HCT116 (cell line): ENCODE results near the gene ATPAF1. TPM values are rescaled to one million over a fixed set of nuclear protein-coding genes. Genes with fewer than 3 reads are reported as not detected.

Source experiments
- ATAC-seq: fragments of 200-7000 bp; cut with Tn5 transposase; 2 replicates; pipeline ENCODE4 v1.9.1; 2020; ENCODE audit warnings: mild to moderate bottlenecking, moderate library complexity
- BruUV-seq: library from RNA; stranded (reverse); fragments of 400-500 nt; replicated peaks from 2 replicates; lab custom pipeline; 2021; lab: Mats Ljungman, UMichigan
- CTCF ChIA-PET: fragments of 300-600 bp; sonication (Branson Sonifier 250); formaldehyde crosslinking; loops from one replicate; lab custom pipeline; 2021; ENCODE audit warnings: antibody characterized with exemption; lab: Charles Lee
- POLR2A ChIA-PET: fragments of 300-600, 350-600 bp; sonication (Branson Sonifier 250); formaldehyde crosslinking; loops from one replicate; lab custom pipeline; 2021; ENCODE audit warnings: antibody characterized with exemption; lab: Charles Lee
- RAD21 ChIA-PET, 2 experiments: fragments of 300-600 bp; sonication (Branson Sonifier 250); formaldehyde crosslinking; loops; one replicate each; lab custom pipeline; 2023; ENCODE audit warnings: low total read pairs in 2 of 2; ENCODE audit not compliant: uncharacterized antibody in 2 of 2, unreplicated experiment in 2 of 2, low non-redundant PET in 1 of 2; lab: Charles Lee
- DNase-seq: peaks from one replicate; pipeline ENCODE4 v3.0.0-alpha.2; 2010; ENCODE audit warnings: low read depth, low spot score
- H2AFZ ChIP-seq: fragments of 200-600 bp; shearing (Covaris generic), sonication (generic); 2 replicates; pipeline ENCODE4 v1.6.1; 2017; ENCODE audit warnings: low read depth, mixed run types, mixed read lengths, antibody characterized with exemption, low read length; ENCODE audit not compliant: poor library complexity, severe bottlenecking
- H3K27ac ChIP-seq: 2 replicates; pipeline ENCODE4 v1.5.1; 2012; ENCODE audit warnings: low read depth, low read length
- H3K27me3 ChIP-seq: fragments of 200-600 bp; sonication (generic); 2 replicates; pipeline ENCODE4 v1.6.1; 2016; ENCODE audit warnings: mixed run types, low read length, mixed read lengths; ENCODE audit not compliant: insufficient read depth
- H3K36me3 ChIP-seq, 2 experiments: fragments of 200-500 bp in 1 of 2; fragments of 200-600 bp in 1 of 2; sonication (Bioruptor generic) in 1 of 2; sonication (generic) in 1 of 2; 2 replicates each; pipeline versions ENCODE4 v1.5.1 to v1.6.1; 2014 to 2016; ENCODE audit warnings: low read length in 2 of 2, inconsistent platforms in 1 of 2, mixed read lengths in 1 of 2, mixed run types in 1 of 2; ENCODE audit not compliant: insufficient read depth in 2 of 2, control insufficient read depth in 1 of 2
- H3K4me1 ChIP-seq, 2 experiments: fragments of 200-600 bp in 1 of 2; sonication (generic) in 1 of 2; 2 replicates each; pipeline versions ENCODE4 v1.5.1 to v1.6.1; 2012 to 2017; ENCODE audit warnings: low read length in 2 of 2, inconsistent platforms in 1 of 2, mild to moderate bottlenecking in 1 of 2, mixed read lengths in 1 of 2, mixed run types in 1 of 2, moderate library complexity in 1 of 2; ENCODE audit not compliant: insufficient read depth in 2 of 2, control insufficient read depth in 1 of 2
- H3K4me2 ChIP-seq: fragments of 200-600 bp; sonication (generic); 2 replicates; pipeline ENCODE4 v1.6.1; 2017; ENCODE audit warnings: mixed run types, low read length, mixed read lengths
- H3K4me3 ChIP-seq, 2 experiments: fragments of 200-600 bp in 1 of 2; sonication (generic) in 1 of 2; replicated peaks in 1 of 2; 2 replicates each; pipeline ENCODE4 v1.5.1; 2011 to 2016; ENCODE audit warnings: low read length in 2 of 2, control low read depth in 1 of 2, low read depth in 1 of 2, mild to moderate bottlenecking in 1 of 2, mixed read lengths in 1 of 2, mixed run types in 1 of 2
- H3K79me2 ChIP-seq: fragments of 200-600 bp; sonication (generic); 2 replicates; pipeline ENCODE4 v1.6.1; 2017; ENCODE audit warnings: mild to moderate bottlenecking, mixed run types, low read length, moderate library complexity, mixed read lengths; ENCODE audit not compliant: insufficient read depth
- H3K9ac ChIP-seq: fragments of 200-600 bp; sonication (generic); 2 replicates; pipeline ENCODE4 v1.6.1; 2016; ENCODE audit warnings: low read length, mixed read lengths
- H3K9me2 ChIP-seq: fragments of 200-600 bp; sonication (generic), shearing (Covaris generic); 2 replicates; pipeline ENCODE4 v1.6.1; 2017; ENCODE audit warnings: mixed run types, mild to moderate bottlenecking, moderate library complexity; ENCODE audit not compliant: insufficient read depth
- H3K9me3 ChIP-seq, 2 experiments: fragments of 200-500 bp in 1 of 2; fragments of 200-600 bp in 1 of 2; sonication (Bioruptor generic) in 1 of 2; sonication (generic) in 1 of 2; 2 replicates each; pipeline ENCODE4 v1.6.1; 2014 to 2017; ENCODE audit warnings: low read length in 2 of 2, mixed read lengths in 2 of 2, inconsistent platforms in 1 of 2, low read depth in 1 of 2, mild to moderate bottlenecking in 1 of 2, mixed run types in 1 of 2, moderate library complexity in 1 of 2; ENCODE audit not compliant: control insufficient read depth in 1 of 2, insufficient read depth in 1 of 2
- H4K20me1 ChIP-seq: fragments of 200-600 bp; sonication (generic), shearing (Covaris generic); 2 replicates; pipeline ENCODE4 v1.6.1; 2017; ENCODE audit warnings: mixed run types, mild to moderate bottlenecking, moderate library complexity; ENCODE audit not compliant: insufficient read depth
- ATF3 ChIP-seq: IDR thresholded peaks from 2 replicates; pipeline ENCODE4 v1.6.1; 2012
- CEBPB ChIP-seq: IDR thresholded peaks from 2 replicates; pipeline ENCODE4 v1.6.1; 2012; ENCODE audit warnings: low read depth
- CTCF ChIP-seq, 3 experiments: fragments of 200-600 bp in 1 of 3; sonication (generic) in 1 of 3; IDR thresholded peaks in 2 of 3; conservative IDR thresholded peaks in 1 of 3; 2 replicates each; pipeline ENCODE4 v1.5.1; 2012 to 2017; ENCODE audit warnings: low read depth in 2 of 3, low read length in 2 of 3, antibody characterized with exemption in 1 of 3, borderline replicate concordance in 1 of 3, control low read depth in 1 of 3, mild to moderate bottlenecking in 1 of 3, mixed read lengths in 1 of 3, mixed run types in 1 of 3, moderate library complexity in 1 of 3; ENCODE audit not compliant: insufficient read depth in 1 of 3
- ELF1 ChIP-seq: IDR thresholded peaks from 2 replicates; pipeline ENCODE4 v1.6.1; 2012; ENCODE audit warnings: low read depth, borderline replicate concordance
- EZH2 ChIP-seq: fragments of 200-600 bp; sonication (generic); IDR thresholded peaks from 2 replicates; pipeline ENCODE4 v1.6.1; 2017; ENCODE audit warnings: antibody characterized with exemption, mixed run types
- JUND ChIP-seq: IDR thresholded peaks from 2 replicates; pipeline ENCODE4 v1.6.1; 2012
- POLR2A ChIP-seq: IDR thresholded peaks from 2 replicates; pipeline ENCODE4 v1.7.0; 2011; ENCODE audit warnings: borderline replicate concordance; ENCODE audit not compliant: insufficient read depth, insufficient read length; ENCODE audit errors: extremely low read depth
- POLR2AphosphoS5 ChIP-seq: IDR thresholded peaks from 2 replicates; pipeline ENCODE4 v1.6.1; 2011; ENCODE audit warnings: mild to moderate bottlenecking, low read depth, low read length, moderate library complexity
- RAD21 ChIP-seq: IDR thresholded peaks from 2 replicates; pipeline ENCODE4 v1.6.1; 2012; ENCODE audit warnings: low read depth, mild to moderate bottlenecking
- REST ChIP-seq: IDR thresholded peaks from 2 replicates; pipeline ENCODE4 v1.6.1; 2012; ENCODE audit warnings: low read depth
- SIN3A ChIP-seq: IDR thresholded peaks from 2 replicates; pipeline ENCODE4 v1.6.1; 2012; ENCODE audit warnings: low read depth
- TCF7L2 ChIP-seq: IDR thresholded peaks from 2 replicates; pipeline ENCODE4 v1.7.0; 2011; ENCODE audit warnings: borderline replicate concordance, inconsistent platforms; ENCODE audit not compliant: insufficient read depth, insufficient read length; ENCODE audit errors: extremely low read depth
- YY1 ChIP-seq: IDR thresholded peaks from 2 replicates; pipeline ENCODE4 v1.6.1; 2011; ENCODE audit warnings: low read length, low read depth, moderate library complexity, mild to moderate bottlenecking; ENCODE audit not compliant: insufficient replicate concordance; ENCODE audit errors: extremely low read depth
- ZFX ChIP-seq: fragments of 450-650 bp; IDR thresholded peaks from 2 replicates; pipeline ENCODE4 v1.6.1; 2017
- intact Hi-C: fragments of 100-400 bp; cut with micrococcal nuclease; formaldehyde crosslinking; loops from 2 replicates; pipeline ENCODE4 v1.10.0; 2022
- total RNA-seq: library from RNA; stranded (reverse); gene quantifications from one replicate; pipeline ENCODE4 v1.2.1, GENCODE V29; 2021; ENCODE audit not compliant: unreplicated experiment

ATPAF1 gene
- total RNA-seq, 1 experiment from 2014 or later = 35.5 TPM

- H3K9ac ChIP-seq = no peak overlapping the region
- H3K4me1 ChIP-seq = peaks cover 0 to 22% of the 10 kb centered on the region in 2 experiments; a peak in 3 of 4 replicates
- ChIA-PET RAD21 (interaction anchor here in 1 of 2 experiments (0.9 kb wide), 1 partner anchor 103 kb away, joined by 4 read pairs; no protein-coding TSS in a partner anchor), CTCF (interaction anchor here (0.8 to 1.3 kb wide), 4 partner anchors 10 to 103 kb away, joined by 3 to 5 read pairs (median 4); partner anchors contain the start of gene MKNK1), POLR2A (no interaction called here)
- no peak overlapping the region for H3K4me2 ChIP-seq
- no peak overlapping the region for H3K27ac ChIP-seq
- H2AFZ ChIP-seq = no peak overlapping the region
- no peaks in the 10 kb centered on the region for H3K36me3 ChIP-seq
- H3K4me3 ChIP-seq = no peak overlapping the region
- no TSS peak for BruUV-seq
- H3K79me2 ChIP-seq = no peaks in the 10 kb centered on the region
- intact Hi-C loops = loop anchor here (1.0 kb wide), 1 partner anchor 103 kb away; no protein-coding TSS in a partner anchor
- no peaks in the 10 kb centered on the region for H3K9me2 ChIP-seq
- no peaks in the 10 kb centered on the region for H3K9me3 ChIP-seq
- DNase-seq (no peak), ATAC-seq (no peak)
- TF ChIP-seq SIN3A (no peak), RAD21 (no peak), TCF7L2 (no peak), CEBPB (no peak), EZH2 (no peak), ELF1 (no peak)
- H3K27me3 ChIP-seq = no peaks in the 10 kb centered on the region
- H4K20me1 ChIP-seq = no peaks in the 10 kb centered on the region
These were observed 46.2 kb downstream of the ATPAF1 start for GRCh38 chr1:46621930-46622329.

- CTCF ChIA-PET = interaction anchor here (1.1 to 2.3 kb wide), 2 partner anchors 16 to 106 kb away, joined by 3 to 4 read pairs; partner anchors contain the start of gene MKNK1
- H3K79me2 ChIP-seq = no peaks in the 10 kb centered on the region
- no peak overlapping the region for H3K27ac ChIP-seq
- H2AFZ ChIP-seq = no peak overlapping the region
- no peaks in the 10 kb centered on the region for H3K27me3 ChIP-seq
- H3K4me2 ChIP-seq = no peak overlapping the region
- no peaks in the 10 kb centered on the region for H3K9me2 ChIP-seq
- intact Hi-C loops = no loop called here
- no peak for ATAC-seq
- no peak overlapping the region for H3K9ac ChIP-seq
- peaks cover 13 to 41% of the 10 kb centered on the region in 2 experiments; a peak in 3 of 4 replicates for H3K4me1 ChIP-seq
- no peak overlapping the region for H3K4me3 ChIP-seq
- H3K9me3 ChIP-seq = no peaks in the 10 kb centered on the region
- no peak for DNase-seq
- RAD21 ChIA-PET = interaction anchor here in 1 of 2 experiments (1.4 kb wide), 1 partner anchor 16 kb away, joined by 3 read pairs; the partner anchor contains the start of gene MKNK1
- BruUV-seq = no TSS peak
- POLR2A ChIA-PET = no interaction called here
- no peaks in the 10 kb centered on the region for H3K36me3 ChIP-seq
- no peaks in the 10 kb centered on the region for H4K20me1 ChIP-seq
- TF ChIP-seq POLR2A (no peak), CTCF (IDR thresholded peaks at IDR 0.05 in 2 of 3, conservative IDR thresholded peaks at IDR 0.05 in 1 of 3; ENCODE audit: borderline replicate concordance in 1 of 3, insufficient read depth in 1 of 3, low read depth in 2 of 3, low read length in 2 of 3) (no peak), ATF3 (no peak), POLR2AphosphoS5 (no peak), YY1 (no peak), ZFX (no peak), REST (no peak), ELF1 (no peak), SIN3A (no peak), JUND (no peak)
These were observed 48.4 kb downstream of the ATPAF1 start for GRCh38 chr1:46619656-46620258.
